GM12878 (cell line): ENCODE measurements around the gene SRSF3. TPM values are rescaled to one million over a fixed set of nuclear protein-coding genes. Genes with fewer than 3 reads are reported as not detected.

ENCODE experiments used
- BACH1 ChIP-seq: fragments of 450-650 bp; IDR thresholded peaks from 2 replicates; pipeline ENCODE4 v1.6.1; 2017; ENCODE audit warnings: mild to moderate bottlenecking, borderline replicate concordance
- CHD1 ChIP-seq: IDR thresholded peaks from 2 replicates; pipeline ENCODE4 v1.6.1; 2012; ENCODE audit warnings: low read depth, low read length, improper control_type of control experiment
- CREB1 ChIP-seq: IDR thresholded peaks from 2 replicates; pipeline ENCODE4 v1.6.1; 2012; ENCODE audit warnings: low read depth, mild to moderate bottlenecking, inconsistent platforms
- DPF2 ChIP-seq: fragments of 450-650 bp; IDR thresholded peaks from 2 replicates; pipeline ENCODE4 v1.6.1; 2017; ENCODE audit warnings: mild to moderate bottlenecking
- HDGF ChIP-seq: fragments of 450-650 bp; IDR thresholded peaks from 2 replicates; pipeline ENCODE4 v1.6.1; 2016; ENCODE audit warnings: antibody characterized with exemption
- KDM1A ChIP-seq: fragments of 200-600 bp; sonication (generic); IDR thresholded peaks from 2 replicates; pipeline ENCODE4 v1.6.1; 2016; ENCODE audit warnings: borderline replicate concordance
- LARP7 ChIP-seq: fragments of 450-650 bp; IDR thresholded peaks from 2 replicates; pipeline ENCODE4 v1.6.1; 2017; ENCODE audit warnings: mild to moderate bottlenecking
- MAX ChIP-seq: IDR thresholded peaks from 2 replicates; pipeline ENCODE4 v1.6.1; 2012; ENCODE audit warnings: low read depth, low read length, improper control_type of control experiment
- MYB ChIP-seq: fragments of 150-350 bp; IDR thresholded peaks from 2 replicates; pipeline ENCODE4 v1.6.1; 2014; ENCODE audit warnings: mild to moderate bottlenecking, low read depth, low read length, borderline replicate concordance
- NFIC ChIP-seq: IDR thresholded peaks from 2 replicates; pipeline ENCODE4 v1.6.1; 2012; ENCODE audit warnings: low read depth, mild to moderate bottlenecking, inconsistent platforms, low read length, moderate library complexity
- NRF1 ChIP-seq: conservative IDR thresholded peaks from 2 replicates; pipeline ENCODE4 v1.6.1; 2011; ENCODE audit warnings: mild to moderate bottlenecking, low read depth, low read length, improper control_type of control experiment
- PAX8 ChIP-seq: fragments of 450-650 bp; IDR thresholded peaks from 2 replicates; pipeline ENCODE4 v1.6.1; 2017; ENCODE audit warnings: mild to moderate bottlenecking, moderate library complexity
- POU2F2 ChIP-seq: IDR thresholded peaks from 3 replicates; pipeline ENCODE4 v1.6.1; 2011; ENCODE audit warnings: low read depth, mild to moderate bottlenecking, low read length, borderline replicate concordance
- RAD21 ChIP-seq: IDR thresholded peaks from 2 replicates; pipeline ENCODE4 v1.6.1; 2011; ENCODE audit warnings: mild to moderate bottlenecking, low read depth, low read length, moderate library complexity; ENCODE audit not compliant: insufficient read depth
- RAD51 ChIP-seq: fragments of 450-650 bp; IDR thresholded peaks from 2 replicates; pipeline ENCODE4 v1.6.1; 2016; ENCODE audit warnings: moderate library complexity, mild to moderate bottlenecking, inconsistent platforms
- RCOR1 ChIP-seq: conservative IDR thresholded peaks from 2 replicates; pipeline ENCODE4 v1.6.1; 2012; ENCODE audit warnings: low read depth, low read length, improper control_type of control experiment
- SMC3 ChIP-seq: IDR thresholded peaks from 2 replicates; pipeline ENCODE4 v1.6.1; 2011; ENCODE audit warnings: low read length, improper control_type of control experiment, borderline replicate concordance
- SREBF1 ChIP-seq: IDR thresholded peaks from 2 replicates; pipeline ENCODE4 v1.6.1; 2012; ENCODE audit warnings: mild to moderate bottlenecking, low read length
- polyA plus RNA-seq, 11 experiments: library from polyadenylated mRNA; depleted of rRNA in 4 of 11; unstranded in 6 of 11; stranded (reverse) in 5 of 11; fragments of >200 nt; fragmentation: Nextera tagmentation in 4 of 11; fragmentation: Illumina TruSeq in 1 of 11; extraction: Ambion mirVana in 4 of 11; extraction: Trizol in 1 of 11; gene quantifications; 1 replicate in 1 of 11; 2 replicates in 10 of 11; pipeline versions ENCODE4 v1.2.1 to v1.2.3, GENCODE V29; 2011 to 2016; ENCODE audit warnings: inconsistent platforms in 2 of 11, missing spikeins in 2 of 11, low read depth in 1 of 11
- total RNA-seq, 4 experiments: library from RNA; depleted of rRNA in 3 of 4; stranded (reverse); fragments of >200 nt in 3 of 4; fragmentation: Illumina TruSeq in 1 of 4; extraction: Trizol in 1 of 4; gene quantifications; 2 replicates each; pipeline versions ENCODE4 v1.2.1 to v1.2.3, GENCODE V29; 2013 to 2021
- TF ChIP-seq, protein P1 (sequence below): fragments of 450-650 bp; conservative IDR thresholded peaks from 2 replicates; pipeline ENCODE4 v1.6.1; 2017; ENCODE audit warnings: mild to moderate bottlenecking, moderate library complexity

SRSF3 gene
- total and polyA plus RNA-seq, 10 of the 15 experiments (the other 5 are each of a cell fraction or from before 2014, with no cell fraction given), result 195 to 1,377 (median 493) TPM

GRCh38 chr6:36546920-36547645 lies 47.1 kb upstream of the SRSF3 start, which contains the start of gene STK38 (continued):
- TF ChIP-seq KDM1A, result no peak
- no peak for TF ChIP-seq NFIC
- TF ChIP-seq NRF1, result peak; percentile 66
- no peak for TF ChIP-seq PAX8
- TF ChIP-seq SMC3, result no peak
- TF ChIP-seq DPF2, result 0 out of 2 replicates have a peak, but pooled peaks have one; percentile 42
- TF ChIP-seq BACH1, result peak; percentile 58; the same call in 1 of the 2 replicates
- TF ChIP-seq MAX, result no peak
- TF ChIP-seq HDGF, result peak; percentile 82
- TF ChIP-seq LARP7, result peak; percentile 85
- TF ChIP-seq RAD51, result no peak
- no peak for TF ChIP-seq RCOR1
- peak; percentile 68; the same call in 2 of the 3 replicates for TF ChIP-seq POU2F2
- 0 out of 2 replicates have a peak, but pooled peaks have one; percentile 38 for TF ChIP-seq MYB
- TF ChIP-seq SREBF1, result no peak
- no peak for TF ChIP-seq CHD1
- peak; percentile 14; the same call in 1 of the 2 replicates for TF ChIP-seq RAD21
- TF ChIP-seq, protein P1, sequence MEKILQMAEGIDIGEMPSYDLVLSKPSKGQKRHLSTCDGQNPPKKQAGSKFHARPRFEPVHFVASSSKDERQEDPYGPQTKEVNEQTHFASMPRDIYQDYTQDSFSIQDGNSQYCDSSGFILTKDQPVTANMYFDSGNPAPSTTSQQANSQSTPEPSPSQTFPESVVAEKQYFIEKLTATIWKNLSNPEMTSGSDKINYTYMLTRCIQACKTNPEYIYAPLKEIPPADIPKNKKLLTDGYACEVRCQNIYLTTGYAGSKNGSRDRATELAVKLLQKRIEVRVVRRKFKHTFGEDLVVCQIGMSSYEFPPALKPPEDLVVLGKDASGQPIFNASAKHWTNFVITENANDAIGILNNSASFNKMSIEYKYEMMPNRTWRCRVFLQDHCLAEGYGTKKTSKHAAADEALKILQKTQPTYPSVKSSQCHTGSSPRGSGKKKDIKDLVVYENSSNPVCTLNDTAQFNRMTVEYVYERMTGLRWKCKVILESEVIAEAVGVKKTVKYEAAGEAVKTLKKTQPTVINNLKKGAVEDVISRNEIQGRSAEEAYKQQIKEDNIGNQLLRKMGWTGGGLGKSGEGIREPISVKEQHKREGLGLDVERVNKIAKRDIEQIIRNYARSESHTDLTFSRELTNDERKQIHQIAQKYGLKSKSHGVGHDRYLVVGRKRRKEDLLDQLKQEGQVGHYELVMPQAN, result no peak; the same call in 1 of the 2 replicates
- TF ChIP-seq CREB1, result 0 out of 2 replicates have a peak, but pooled peaks have one; percentile 4
- TF ChIP-seq, all 136 proteins: peak for 33
